ENCODE measurements around the gene ELOVL7.

ELOVL7 gene

DNA sequence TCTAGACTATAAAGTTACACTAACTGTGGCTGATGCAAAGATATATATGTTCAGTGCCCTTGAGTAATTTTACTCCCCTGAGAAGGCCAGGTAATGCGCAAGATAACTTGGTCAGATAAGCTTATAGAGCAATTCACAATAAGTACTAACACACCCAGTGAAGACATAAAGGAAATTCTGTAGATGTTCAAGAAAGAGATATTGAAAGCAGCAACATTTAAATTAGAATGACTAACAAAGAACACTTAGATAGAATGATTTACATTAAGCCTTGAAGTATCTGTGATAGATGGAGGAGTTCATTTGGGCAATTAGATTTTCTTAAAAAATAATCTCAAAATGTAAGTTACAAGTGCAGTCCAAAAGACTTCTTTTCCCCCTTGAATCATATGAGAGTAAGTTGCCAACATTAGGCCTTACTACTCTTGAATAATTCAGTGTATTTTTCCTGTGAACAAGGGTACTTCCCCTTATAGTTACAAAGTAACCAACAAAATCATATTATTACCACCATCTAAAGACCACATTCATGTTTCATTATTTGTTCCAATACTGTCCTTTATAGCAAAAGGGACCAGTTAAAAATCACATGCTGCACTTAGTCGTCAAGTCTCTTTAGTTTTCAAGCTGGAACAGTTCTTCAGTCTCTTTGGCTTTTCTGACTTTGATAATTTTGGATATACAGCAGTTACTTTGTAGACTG is 44.4 kb upstream of the ELOVL7 start:
- Histone ChIP-seq H3K36me3 (ENCODE audit: low read length) (0 out of 2 replicates have a peak, but pooled peaks cover 2% of the 10 kb centered on the region), H3K79me2 (ENCODE audit: insufficient read depth, low read length) (no peaks in the 10 kb centered on the region), H4K20me1 (ENCODE audit: low read depth, low read length) (no peaks in the 10 kb centered on the region), H3K27me3 (ENCODE audit: low read length) (no peaks in the 10 kb centered on the region), H3F3A (ENCODE audit: insufficient read depth) (no peaks in the 10 kb centered on the region), H3K4me2 (ENCODE audit: low read depth, low read length, poor library complexity, severe bottlenecking) (no peak overlapping the region), H3K9me3 (ENCODE audit: insufficient read depth, low read length) (no peaks in the 10 kb centered on the region), H3K4me3 (ENCODE audit: insufficient read depth, low read length, poor library complexity, severe bottlenecking) (no peak overlapping the region), H3K27ac (ENCODE audit: low read depth, low read length) (no peak overlapping the region), H3K9ac (ENCODE audit: low read length) (no peak overlapping the region), H2AFZ (ENCODE audit: low read depth, low read length, severe bottlenecking) (no peak overlapping the region), H3K9me2 (replicated peaks; ENCODE audit: insufficient read depth, low read length) (no peaks in the 10 kb centered on the region)
- no peak for TF ChIP-seq EZH2phosphoT487 (conservative IDR thresholded peaks at IDR 0.05; ENCODE audit: low read length)
- TF ChIP-seq, protein P1, sequence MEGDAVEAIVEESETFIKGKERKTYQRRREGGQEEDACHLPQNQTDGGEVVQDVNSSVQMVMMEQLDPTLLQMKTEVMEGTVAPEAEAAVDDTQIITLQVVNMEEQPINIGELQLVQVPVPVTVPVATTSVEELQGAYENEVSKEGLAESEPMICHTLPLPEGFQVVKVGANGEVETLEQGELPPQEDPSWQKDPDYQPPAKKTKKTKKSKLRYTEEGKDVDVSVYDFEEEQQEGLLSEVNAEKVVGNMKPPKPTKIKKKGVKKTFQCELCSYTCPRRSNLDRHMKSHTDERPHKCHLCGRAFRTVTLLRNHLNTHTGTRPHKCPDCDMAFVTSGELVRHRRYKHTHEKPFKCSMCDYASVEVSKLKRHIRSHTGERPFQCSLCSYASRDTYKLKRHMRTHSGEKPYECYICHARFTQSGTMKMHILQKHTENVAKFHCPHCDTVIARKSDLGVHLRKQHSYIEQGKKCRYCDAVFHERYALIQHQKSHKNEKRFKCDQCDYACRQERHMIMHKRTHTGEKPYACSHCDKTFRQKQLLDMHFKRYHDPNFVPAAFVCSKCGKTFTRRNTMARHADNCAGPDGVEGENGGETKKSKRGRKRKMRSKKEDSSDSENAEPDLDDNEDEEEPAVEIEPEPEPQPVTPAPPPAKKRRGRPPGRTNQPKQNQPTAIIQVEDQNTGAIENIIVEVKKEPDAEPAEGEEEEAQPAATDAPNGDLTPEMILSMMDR (IDR thresholded peaks at IDR 0.05; ENCODE audit: insufficient read depth, low read length, poor library complexity, severe bottlenecking) = no peak

DNA sequence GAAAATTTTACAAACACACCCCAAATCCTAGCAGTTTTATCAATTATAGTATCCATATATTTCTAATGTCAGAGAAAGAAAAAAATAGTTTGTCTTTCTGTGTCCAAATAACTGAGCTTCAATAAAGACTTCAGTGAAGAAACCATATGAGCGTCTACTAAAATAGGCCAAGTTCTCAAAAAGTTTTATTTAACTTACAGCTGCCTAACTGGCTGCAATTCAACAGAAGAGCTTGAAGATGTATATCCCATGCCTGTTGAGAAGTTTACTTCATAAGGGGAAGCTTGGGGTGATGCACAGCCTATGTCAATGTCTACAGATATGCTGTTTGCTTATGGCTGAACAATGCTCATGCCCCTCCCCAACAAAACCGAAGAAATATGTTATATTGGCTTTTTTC is 43.7 kb upstream of the ELOVL7 start:
- Histone ChIP-seq H3K9me2 (replicated peaks; ENCODE audit: insufficient read depth, low read length) (no peaks in the 10 kb centered on the region), H3K79me2 (ENCODE audit: insufficient read depth, low read length) (no peaks in the 10 kb centered on the region), H2AFZ (ENCODE audit: low read depth, low read length, severe bottlenecking) (no peak overlapping the region), H3K4me2 (ENCODE audit: low read depth, low read length, poor library complexity, severe bottlenecking) (no peak overlapping the region), H3K27me3 (ENCODE audit: low read length) (no peaks in the 10 kb centered on the region), H3K4me3 (ENCODE audit: insufficient read depth, low read length, poor library complexity, severe bottlenecking) (no peak overlapping the region), H3K9me3 (ENCODE audit: insufficient read depth, low read length) (no peaks in the 10 kb centered on the region), H3K36me3 (ENCODE audit: low read length) (0 out of 2 replicates have a peak, but pooled peaks cover 2% of the 10 kb centered on the region), H3K27ac (ENCODE audit: low read depth, low read length) (no peak overlapping the region), H3F3A (ENCODE audit: insufficient read depth) (no peaks in the 10 kb centered on the region), H4K20me1 (ENCODE audit: low read depth, low read length) (no peaks in the 10 kb centered on the region), H3K9ac (ENCODE audit: low read length) (no peak overlapping the region)
- TF ChIP-seq EZH2phosphoT487 (conservative IDR thresholded peaks at IDR 0.05; ENCODE audit: low read length) = no peak
- TF ChIP-seq, protein P1 (IDR thresholded peaks at IDR 0.05; ENCODE audit: insufficient read depth, low read length, poor library complexity, severe bottlenecking) = no peak

DNA sequence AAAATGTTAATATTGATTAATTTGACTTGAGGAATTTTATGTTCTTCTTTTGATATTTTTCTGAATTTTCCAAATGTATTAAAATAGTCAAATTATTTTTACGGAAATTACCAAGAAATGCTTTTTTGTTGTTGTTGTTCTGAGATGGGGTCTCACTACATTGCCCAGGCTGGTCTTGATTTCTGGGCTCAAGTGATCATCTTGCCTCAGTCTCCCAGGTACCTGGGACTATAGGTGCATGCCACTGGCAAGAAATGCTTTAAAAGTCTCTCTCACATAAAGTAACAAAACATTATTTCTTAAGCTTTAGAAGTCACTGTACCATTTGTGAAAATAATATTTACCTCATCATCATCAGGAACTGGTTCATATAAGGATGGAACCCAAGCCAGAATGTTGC is 43.0 kb upstream of the ELOVL7 start:
- Histone ChIP-seq H3K36me3 (ENCODE audit: low read length) (0 out of 2 replicates have a peak, but pooled peaks cover 2% of the 10 kb centered on the region), H3K4me3 (ENCODE audit: insufficient read depth, low read length, poor library complexity, severe bottlenecking) (no peak overlapping the region), H3K27me3 (ENCODE audit: low read length) (no peaks in the 10 kb centered on the region), H3K9me3 (ENCODE audit: insufficient read depth, low read length) (no peaks in the 10 kb centered on the region), H3K4me2 (ENCODE audit: low read depth, low read length, poor library complexity, severe bottlenecking) (no peak overlapping the region), H3K9ac (ENCODE audit: low read length) (no peak overlapping the region), H4K20me1 (ENCODE audit: low read depth, low read length) (no peaks in the 10 kb centered on the region), H3K9me2 (replicated peaks; ENCODE audit: insufficient read depth, low read length) (no peaks in the 10 kb centered on the region), H3K79me2 (ENCODE audit: insufficient read depth, low read length) (no peaks in the 10 kb centered on the region), H3K27ac (ENCODE audit: low read depth, low read length) (no peak overlapping the region), H3F3A (ENCODE audit: insufficient read depth) (no peaks in the 10 kb centered on the region), H2AFZ (ENCODE audit: low read depth, low read length, severe bottlenecking) (no peak overlapping the region)
- TF ChIP-seq EZH2phosphoT487 (conservative IDR thresholded peaks at IDR 0.05; ENCODE audit: low read length) = no peak
- TF ChIP-seq, protein P1 (IDR thresholded peaks at IDR 0.05; ENCODE audit: insufficient read depth, low read length, poor library complexity, severe bottlenecking) = no peak
